ENCODE data around the gene BMERB1. TPM values are rescaled to one million over a fixed set of nuclear protein-coding genes. Genes with fewer than 3 reads are reported as not detected.
A peak's percentile ranks its signal among the peaks of the same experiment; 100 is the strongest.

The BMERB1 gene
- total and polyA plus RNA-seq, 9 of the 15 experiments (the other 6 are each of a cell fraction or from before 2014, with no cell fraction given) = 0.29 to 2.9 (median 0.94) TPM

DNA sequence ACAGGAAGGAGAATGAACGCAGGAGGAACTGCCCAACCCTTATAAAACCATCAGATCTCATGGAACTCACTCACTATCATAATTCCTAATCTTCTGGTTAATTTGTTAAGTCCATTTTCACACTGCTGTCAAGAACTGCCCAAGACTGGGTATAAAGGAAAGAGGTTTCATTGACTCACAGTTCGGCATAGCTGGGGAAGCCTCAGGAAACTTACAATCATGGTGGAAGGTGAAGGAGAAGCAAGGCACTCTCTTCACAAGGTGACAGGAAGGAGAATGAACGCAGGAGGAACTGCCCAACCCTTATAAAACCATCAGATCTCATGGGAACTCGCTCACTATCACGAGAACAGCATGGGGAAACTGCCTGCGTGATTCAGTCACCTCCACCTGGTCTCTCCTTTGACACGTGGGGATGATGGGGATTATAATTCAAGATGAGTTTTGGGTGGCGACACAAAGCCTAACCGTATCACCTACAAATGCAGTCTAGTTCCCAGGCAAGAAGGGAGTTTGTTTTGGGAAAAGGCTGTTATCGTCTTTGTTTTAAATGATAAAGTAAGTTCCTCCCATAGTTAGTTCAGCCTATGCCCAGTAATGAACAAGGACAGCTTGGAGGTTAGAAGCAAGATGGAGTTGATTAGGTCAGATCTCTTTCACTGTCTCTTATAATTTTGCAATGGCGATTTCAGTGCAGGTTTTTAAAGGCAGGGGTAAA lies 139.7 kb downstream of the BMERB1 start (continued):
- TF ChIP-seq ELF2 (CRISPR knock-in tag; IDR thresholded peaks at IDR 0.05) = peak; percentile 85
- TF ChIP-seq, protein P1, sequence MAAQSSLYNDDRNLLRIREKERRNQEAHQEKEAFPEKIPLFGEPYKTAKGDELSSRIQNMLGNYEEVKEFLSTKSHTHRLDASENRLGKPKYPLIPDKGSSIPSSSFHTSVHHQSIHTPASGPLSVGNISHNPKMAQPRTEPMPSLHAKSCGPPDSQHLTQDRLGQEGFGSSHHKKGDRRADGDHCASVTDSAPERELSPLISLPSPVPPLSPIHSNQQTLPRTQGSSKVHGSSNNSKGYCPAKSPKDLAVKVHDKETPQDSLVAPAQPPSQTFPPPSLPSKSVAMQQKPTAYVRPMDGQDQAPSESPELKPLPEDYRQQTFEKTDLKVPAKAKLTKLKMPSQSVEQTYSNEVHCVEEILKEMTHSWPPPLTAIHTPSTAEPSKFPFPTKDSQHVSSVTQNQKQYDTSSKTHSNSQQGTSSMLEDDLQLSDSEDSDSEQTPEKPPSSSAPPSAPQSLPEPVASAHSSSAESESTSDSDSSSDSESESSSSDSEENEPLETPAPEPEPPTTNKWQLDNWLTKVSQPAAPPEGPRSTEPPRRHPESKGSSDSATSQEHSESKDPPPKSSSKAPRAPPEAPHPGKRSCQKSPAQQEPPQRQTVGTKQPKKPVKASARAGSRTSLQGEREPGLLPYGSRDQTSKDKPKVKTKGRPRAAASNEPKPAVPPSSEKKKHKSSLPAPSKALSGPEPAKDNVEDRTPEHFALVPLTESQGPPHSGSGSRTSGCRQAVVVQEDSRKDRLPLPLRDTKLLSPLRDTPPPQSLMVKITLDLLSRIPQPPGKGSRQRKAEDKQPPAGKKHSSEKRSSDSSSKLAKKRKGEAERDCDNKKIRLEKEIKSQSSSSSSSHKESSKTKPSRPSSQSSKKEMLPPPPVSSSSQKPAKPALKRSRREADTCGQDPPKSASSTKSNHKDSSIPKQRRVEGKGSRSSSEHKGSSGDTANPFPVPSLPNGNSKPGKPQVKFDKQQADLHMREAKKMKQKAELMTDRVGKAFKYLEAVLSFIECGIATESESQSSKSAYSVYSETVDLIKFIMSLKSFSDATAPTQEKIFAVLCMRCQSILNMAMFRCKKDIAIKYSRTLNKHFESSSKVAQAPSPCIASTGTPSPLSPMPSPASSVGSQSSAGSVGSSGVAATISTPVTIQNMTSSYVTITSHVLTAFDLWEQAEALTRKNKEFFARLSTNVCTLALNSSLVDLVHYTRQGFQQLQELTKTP (IDR thresholded peaks at IDR 0.05; ENCODE audit: low read depth in 1 of 2, partially characterized antibody in 2 of 2) = peak; percentile 71 to 81
- TF ChIP-seq ZNF644 (tag; IDR thresholded peaks at IDR 0.05; ENCODE audit: low read depth) = peak; percentile 96
- TF ChIP-seq NFE2L1 (tag; IDR thresholded peaks at IDR 0.05; ENCODE audit: borderline replicate concordance, low read depth) = peak; percentile 42; the same call in 1 of the 2 replicates
- peak; percentile 86 for TF ChIP-seq TCFL5 (CRISPR knock-in tag; conservative IDR thresholded peaks at IDR 0.05)
- TF ChIP-seq MBD2 (IDR thresholded peaks at IDR 0.05; ENCODE audit: borderline replicate concordance, low read depth) = 0 out of 2 replicates have a peak, but pooled peaks have one; percentile 27
- peak; percentile 57; the same call in 1 of the 2 replicates for TF ChIP-seq CTBP1 (IDR thresholded peaks at IDR 0.05; ENCODE audit: borderline replicate concordance)
- peak; percentile 96 for TF ChIP-seq POLR2H (tag; IDR thresholded peaks at IDR 0.05; ENCODE audit: low read depth)
- TF ChIP-seq ZBTB17 (CRISPR knock-in tag; IDR thresholded peaks at IDR 0.05) = peak; percentile 89
- 0 out of 2 replicates have a peak, but pooled peaks have one; percentile 22 for TF ChIP-seq NFIX (CRISPR knock-in tag; IDR thresholded peaks at IDR 0.05; ENCODE audit: low read depth)
- 0 out of 2 replicates have a peak, but pooled peaks have one; percentile 48 for TF ChIP-seq RHOXF2B (CRISPR knock-in tag; conservative IDR thresholded peaks at IDR 0.05)
- TF ChIP-seq, protein P2, sequence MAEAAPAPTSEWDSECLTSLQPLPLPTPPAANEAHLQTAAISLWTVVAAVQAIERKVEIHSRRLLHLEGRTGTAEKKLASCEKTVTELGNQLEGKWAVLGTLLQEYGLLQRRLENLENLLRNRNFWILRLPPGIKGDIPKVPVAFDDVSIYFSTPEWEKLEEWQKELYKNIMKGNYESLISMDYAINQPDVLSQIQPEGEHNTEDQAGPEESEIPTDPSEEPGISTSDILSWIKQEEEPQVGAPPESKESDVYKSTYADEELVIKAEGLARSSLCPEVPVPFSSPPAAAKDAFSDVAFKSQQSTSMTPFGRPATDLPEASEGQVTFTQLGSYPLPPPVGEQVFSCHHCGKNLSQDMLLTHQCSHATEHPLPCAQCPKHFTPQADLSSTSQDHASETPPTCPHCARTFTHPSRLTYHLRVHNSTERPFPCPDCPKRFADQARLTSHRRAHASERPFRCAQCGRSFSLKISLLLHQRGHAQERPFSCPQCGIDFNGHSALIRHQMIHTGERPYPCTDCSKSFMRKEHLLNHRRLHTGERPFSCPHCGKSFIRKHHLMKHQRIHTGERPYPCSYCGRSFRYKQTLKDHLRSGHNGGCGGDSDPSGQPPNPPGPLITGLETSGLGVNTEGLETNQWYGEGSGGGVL (CRISPR knock-in tag; IDR thresholded peaks at IDR 0.05) = peak; percentile 74
- peak; percentile 59; the same call in 1 of the 2 replicates for TF ChIP-seq CBX1 (IDR thresholded peaks at IDR 0.05; ENCODE audit: low read depth)
- TF ChIP-seq NFXL1 (CRISPR knock-in tag; IDR thresholded peaks at IDR 0.05) = peak; percentile 74; the same call in 1 of the 2 replicates
- TF ChIP-seq RNF2 (IDR thresholded peaks at IDR 0.05) = peak; percentile 75
- TF ChIP-seq MEF2D (tag; conservative IDR thresholded peaks at IDR 0.05; ENCODE audit: low read depth) = peak; percentile 95
- TF ChIP-seq SMAD1 (IDR thresholded peaks at IDR 0.05; ENCODE audit: low read depth, low read length, partially characterized antibody) = peak; percentile 89
- 0 out of 4 replicates have a peak, but pooled peaks of 1 of the 2 experiments have one; percentile 19 for TF ChIP-seq RAD21 (CRISPR knock-in tag; conservative IDR thresholded peaks at IDR 0.05 in 1 of 2, IDR thresholded peaks at IDR 0.05 in 1 of 2)
- TF ChIP-seq HDAC1 (IDR thresholded peaks at IDR 0.05) = peak in 1 of 2 experiments; percentile 43; a peak in 1 of 4 replicates
- TF ChIP-seq, protein P3, sequence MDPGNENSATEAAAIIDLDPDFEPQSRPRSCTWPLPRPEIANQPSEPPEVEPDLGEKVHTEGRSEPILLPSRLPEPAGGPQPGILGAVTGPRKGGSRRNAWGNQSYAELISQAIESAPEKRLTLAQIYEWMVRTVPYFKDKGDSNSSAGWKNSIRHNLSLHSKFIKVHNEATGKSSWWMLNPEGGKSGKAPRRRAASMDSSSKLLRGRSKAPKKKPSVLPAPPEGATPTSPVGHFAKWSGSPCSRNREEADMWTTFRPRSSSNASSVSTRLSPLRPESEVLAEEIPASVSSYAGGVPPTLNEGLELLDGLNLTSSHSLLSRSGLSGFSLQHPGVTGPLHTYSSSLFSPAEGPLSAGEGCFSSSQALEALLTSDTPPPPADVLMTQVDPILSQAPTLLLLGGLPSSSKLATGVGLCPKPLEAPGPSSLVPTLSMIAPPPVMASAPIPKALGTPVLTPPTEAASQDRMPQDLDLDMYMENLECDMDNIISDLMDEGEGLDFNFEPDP (CRISPR knock-in tag; IDR thresholded peaks at IDR 0.05) = peak; percentile 78
- TF ChIP-seq ZNF212 (CRISPR knock-in tag; IDR thresholded peaks at IDR 0.05) = 0 out of 2 replicates have a peak, but pooled peaks have one; percentile 10

All from K562 (cell line).